Nephron (organoid): ENCODE data around the gene ZBTB34.

Experiments
- H3K27ac Mint-ChIP-seq, 3 experiments: 2 replicates each; pipeline ENCODE4 v1.8.0; 2020; ENCODE audit warnings: mixed read lengths in 3 of 3, mild to moderate bottlenecking in 2 of 3, moderate library complexity in 1 of 3
- H3K27me3 Mint-ChIP-seq: 2 replicates; pipeline ENCODE4 v1.8.0; 2021; ENCODE audit warnings: low read depth, mild to moderate bottlenecking, moderate library complexity, mixed read lengths
- H3K36me3 Mint-ChIP-seq: 2 replicates; pipeline ENCODE4 v1.8.0; 2020; ENCODE audit warnings: low read depth, mixed read lengths
- H3K4me1 Mint-ChIP-seq: 2 replicates; pipeline ENCODE4 v1.8.0; 2020; ENCODE audit warnings: mixed read lengths
- H3K4me3 Mint-ChIP-seq, 3 experiments: 2 replicates each; pipeline ENCODE4 v1.8.0; 2020; ENCODE audit warnings: mild to moderate bottlenecking in 3 of 3, mixed read lengths in 3 of 3, moderate library complexity in 2 of 3
- H3K9me3 Mint-ChIP-seq: 2 replicates; pipeline ENCODE4 v1.8.0; 2020; ENCODE audit warnings: mixed read lengths
- TF ChIP-seq, protein P1 (sequence below), 3 experiments: fragments of 200-600 bp; sonication (generic); IDR thresholded peaks; one replicate each; pipeline ENCODE4 v1.5.0; 2021; ENCODE audit warnings: antibody characterized with exemption in 3 of 3; ENCODE audit not compliant: unreplicated experiment in 3 of 3

Gene ZBTB34

DNA sequence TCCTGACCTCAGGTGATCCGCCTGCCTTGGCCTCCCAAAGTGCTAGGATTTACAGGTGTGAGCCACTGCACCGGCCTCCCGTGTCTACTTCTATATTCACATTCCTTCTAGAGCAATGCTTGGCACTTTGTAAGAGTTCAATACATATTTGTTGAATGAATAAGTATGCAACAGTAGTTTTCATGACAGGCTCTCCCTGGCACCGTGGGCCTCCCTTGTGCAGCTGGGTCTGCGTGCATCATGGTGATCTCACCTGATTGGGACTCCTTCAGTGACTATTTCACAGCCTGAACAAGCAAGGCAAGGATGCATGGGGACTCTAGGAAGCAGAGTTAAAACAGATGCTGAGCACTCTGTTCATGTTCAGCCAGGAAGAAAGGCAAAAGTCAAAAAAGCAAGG lies 6.8 kb upstream of the ZBTB34 start:
- Mint-ChIP-seq H3K9me3 (no peaks in the 10 kb centered on the region), H3K27ac (no peak overlapping the region), H3K4me3 (no peak overlapping the region), H3K4me1 (peaks cover 34% of the 10 kb centered on the region), H3K27me3 (peaks cover 27% of the 10 kb centered on the region), H3K36me3 (no peaks in the 10 kb centered on the region)
- TF ChIP-seq, protein P1, sequence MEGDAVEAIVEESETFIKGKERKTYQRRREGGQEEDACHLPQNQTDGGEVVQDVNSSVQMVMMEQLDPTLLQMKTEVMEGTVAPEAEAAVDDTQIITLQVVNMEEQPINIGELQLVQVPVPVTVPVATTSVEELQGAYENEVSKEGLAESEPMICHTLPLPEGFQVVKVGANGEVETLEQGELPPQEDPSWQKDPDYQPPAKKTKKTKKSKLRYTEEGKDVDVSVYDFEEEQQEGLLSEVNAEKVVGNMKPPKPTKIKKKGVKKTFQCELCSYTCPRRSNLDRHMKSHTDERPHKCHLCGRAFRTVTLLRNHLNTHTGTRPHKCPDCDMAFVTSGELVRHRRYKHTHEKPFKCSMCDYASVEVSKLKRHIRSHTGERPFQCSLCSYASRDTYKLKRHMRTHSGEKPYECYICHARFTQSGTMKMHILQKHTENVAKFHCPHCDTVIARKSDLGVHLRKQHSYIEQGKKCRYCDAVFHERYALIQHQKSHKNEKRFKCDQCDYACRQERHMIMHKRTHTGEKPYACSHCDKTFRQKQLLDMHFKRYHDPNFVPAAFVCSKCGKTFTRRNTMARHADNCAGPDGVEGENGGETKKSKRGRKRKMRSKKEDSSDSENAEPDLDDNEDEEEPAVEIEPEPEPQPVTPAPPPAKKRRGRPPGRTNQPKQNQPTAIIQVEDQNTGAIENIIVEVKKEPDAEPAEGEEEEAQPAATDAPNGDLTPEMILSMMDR (IDR thresholded peaks at IDR 0.05; ENCODE audit: unreplicated experiment in 3 of 3), result no peak

DNA sequence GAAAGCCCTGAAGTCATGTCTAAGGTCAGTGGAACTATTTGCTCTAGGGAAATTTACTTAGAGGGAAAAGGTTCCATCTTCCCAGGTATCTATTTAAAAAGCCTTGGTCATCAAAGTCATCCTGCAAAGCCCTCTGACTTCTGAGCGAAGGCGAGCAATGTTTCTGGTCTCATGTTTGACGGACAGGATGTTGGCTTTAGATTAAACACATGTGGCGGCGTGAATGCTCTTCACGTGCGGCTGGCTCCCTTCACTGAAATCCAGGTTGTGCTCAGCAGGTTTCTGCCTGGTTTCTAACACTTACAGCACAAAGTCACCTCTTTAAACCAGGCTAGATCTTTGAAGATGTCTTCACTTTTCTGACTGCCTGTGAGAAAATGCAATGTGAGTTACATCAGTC lies 5.7 kb upstream of the ZBTB34 start:
- TF ChIP-seq, protein P1 (IDR thresholded peaks at IDR 0.05; ENCODE audit: unreplicated experiment in 3 of 3), result no peak
- Mint-ChIP-seq H3K27ac (peak overlapping the region in 1 of 3 experiments; percentile 43), H3K9me3 (no peaks in the 10 kb centered on the region), H3K4me3 (peak overlapping the region in 1 of 3 experiments; percentile 34), H3K27me3 (peaks cover 27% of the 10 kb centered on the region), H3K36me3 (no peaks in the 10 kb centered on the region), H3K4me1 (peaks cover 37% of the 10 kb centered on the region)

DNA sequence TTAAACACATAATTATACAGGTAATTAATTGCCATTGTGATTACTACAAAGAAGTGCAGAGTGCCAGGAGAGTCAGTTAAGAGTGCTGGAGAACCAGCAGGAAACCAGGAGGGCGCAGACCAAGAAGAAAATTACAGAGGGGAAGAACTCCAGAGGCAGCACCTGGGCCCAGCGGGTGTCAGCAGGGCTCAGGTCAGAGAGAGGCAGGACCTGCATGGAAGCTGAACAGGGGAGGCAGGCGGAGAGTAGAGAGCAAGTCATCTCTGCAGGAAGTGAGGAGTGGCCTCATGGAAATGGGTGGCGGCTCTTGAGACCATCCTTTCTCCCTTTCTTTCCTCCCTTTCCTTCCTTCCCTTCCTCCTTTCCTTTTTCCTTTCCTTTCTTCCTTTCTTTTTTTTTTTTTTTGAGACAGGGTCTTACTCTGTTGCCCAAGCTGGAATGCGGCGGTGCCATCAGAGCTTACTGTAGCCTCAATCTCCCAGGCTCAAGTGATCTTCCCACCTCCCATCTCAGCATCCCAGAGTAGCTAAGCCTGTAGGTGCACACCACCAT lies 4.0 kb upstream of the ZBTB34 start:
- H3K4me1 Mint-ChIP-seq, result peaks cover 37% of the 10 kb centered on the region
- H3K9me3 Mint-ChIP-seq, result no peaks in the 10 kb centered on the region
- TF ChIP-seq, protein P1 (IDR thresholded peaks at IDR 0.05; ENCODE audit: unreplicated experiment in 3 of 3), result no peak
- H3K36me3 Mint-ChIP-seq, result no peaks in the 10 kb centered on the region
- peaks cover 23% of the 10 kb centered on the region for H3K27me3 Mint-ChIP-seq
- peak overlapping the region in 1 of 3 experiments; percentile 57 for H3K4me3 Mint-ChIP-seq
- H3K27ac Mint-ChIP-seq, result peak overlapping the region in 1 of 3 experiments; percentile 18

DNA sequence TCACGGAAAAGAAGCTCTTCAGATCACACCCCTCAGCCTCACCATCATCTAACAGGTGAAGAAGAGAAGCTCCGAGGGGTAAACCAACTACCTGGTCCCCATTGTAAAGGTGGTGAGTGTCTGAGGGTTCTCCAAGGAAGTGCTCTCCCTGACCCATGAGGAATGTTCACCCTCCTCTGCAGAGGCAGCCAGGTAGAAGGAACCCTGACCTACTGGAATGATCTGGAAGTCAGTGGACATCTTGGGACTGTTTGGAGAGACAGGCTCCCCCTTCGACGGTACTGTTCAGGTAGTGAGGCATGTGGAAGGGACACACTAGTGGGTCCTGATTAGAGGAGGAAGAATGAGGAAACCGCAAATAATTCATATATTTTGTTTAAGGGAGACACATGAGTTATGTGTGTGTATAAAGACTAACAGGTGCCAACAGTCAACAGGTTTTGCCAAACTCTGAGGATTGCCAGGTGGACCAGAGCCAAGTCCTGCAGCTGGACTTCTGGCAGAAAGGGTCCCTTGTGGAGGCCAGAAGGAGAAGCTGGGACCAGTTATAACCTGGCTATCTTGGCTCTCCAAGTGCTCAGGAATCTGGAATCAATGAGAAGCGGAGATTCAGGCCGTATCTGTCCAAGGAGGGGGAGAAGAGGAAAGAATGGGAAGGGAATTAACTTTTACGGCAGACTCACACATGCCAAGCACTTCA lies 3.0 kb upstream of the ZBTB34 start:
- no peaks in the 10 kb centered on the region for H3K9me3 Mint-ChIP-seq
- H3K4me3 Mint-ChIP-seq, result peak overlapping the region; percentile 60 to 80 (median 71)
- peaks cover 38% of the 10 kb centered on the region for H3K4me1 Mint-ChIP-seq
- TF ChIP-seq, protein P1 (IDR thresholded peaks at IDR 0.05; ENCODE audit: unreplicated experiment in 3 of 3), result no peak
- peak overlapping the region; percentile 63 to 75 (median 67) for H3K27ac Mint-ChIP-seq
- no peaks in the 10 kb centered on the region for H3K36me3 Mint-ChIP-seq
- peaks cover 19% of the 10 kb centered on the region for H3K27me3 Mint-ChIP-seq

DNA sequence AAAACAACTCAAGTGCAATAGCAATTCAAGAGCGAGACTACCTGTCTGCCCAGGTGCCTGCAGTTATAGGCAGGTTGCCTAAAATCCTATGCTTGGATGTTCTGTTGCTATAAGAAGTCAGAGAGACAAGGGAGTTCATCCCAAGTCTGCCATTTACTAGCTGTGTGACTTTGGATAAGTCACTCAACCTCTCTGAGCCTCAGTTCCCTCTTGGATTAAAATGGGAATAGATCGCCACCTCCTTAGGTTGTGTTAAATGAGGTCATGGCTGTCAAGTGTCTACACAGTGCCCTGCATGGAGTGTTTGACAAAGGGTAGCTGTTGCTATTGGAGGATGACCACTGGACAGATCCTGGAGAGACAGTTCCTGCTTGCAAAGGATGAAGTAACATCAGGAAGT lies 1.3 kb upstream of the ZBTB34 start:
- H3K4me1 Mint-ChIP-seq, result peaks cover 44% of the 10 kb centered on the region
- H3K27ac Mint-ChIP-seq, result peak overlapping the region; percentile 68 to 80 (median 73)

More for the DNA sequence above, 1.3 kb upstream of the ZBTB34 start:
- H3K36me3 Mint-ChIP-seq, result no peaks in the 10 kb centered on the region
- TF ChIP-seq, protein P1 (IDR thresholded peaks at IDR 0.05; ENCODE audit: unreplicated experiment in 3 of 3), result no peak
- no peaks in the 10 kb centered on the region for H3K9me3 Mint-ChIP-seq
- H3K4me3 Mint-ChIP-seq, result peak overlapping the region; percentile 79 to 85 (median 84)
- peaks cover 11% of the 10 kb centered on the region for H3K27me3 Mint-ChIP-seq
